ENCODE measurements around the gene FOXK2. TPM values are rescaled to one million over a fixed set of nuclear protein-coding genes. Genes with fewer than 3 reads are reported as not detected.

FOXK2 gene
- total and polyA plus RNA-seq, 2 of the 8 experiments (the other 6 are each of a cell fraction or from before 2014, with no cell fraction given) = 34.7 to 64.9 TPM

DNA sequence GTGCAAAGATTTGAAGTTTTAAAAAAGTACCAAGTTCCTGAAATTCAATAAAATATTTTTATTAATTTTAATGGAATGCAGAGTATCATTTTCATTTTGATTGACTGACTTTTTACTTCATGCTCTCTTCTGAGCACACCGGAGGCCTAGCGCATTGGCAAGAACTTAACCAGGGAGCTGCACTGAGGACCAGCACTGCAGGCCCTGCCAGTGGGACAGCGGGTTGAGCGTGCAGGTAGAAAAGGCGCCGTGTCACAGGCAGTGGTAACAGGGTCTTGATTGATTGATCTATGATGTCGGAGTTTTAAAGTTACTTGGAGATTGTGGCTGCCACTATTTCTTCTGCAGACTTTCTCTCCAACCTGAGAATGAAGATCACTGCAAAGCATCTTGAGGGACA lies 85.0 kb downstream of the FOXK2 start:
- DNase-seq (ENCODE audit: low read depth in 1 of 2, low spot score in 2 of 2) (no peak), FAIRE-seq (no peak)
- H3K4me3 ChIP-seq (ENCODE audit: extremely low read depth in 1 of 4, insufficient read depth in 2 of 4, low read depth in 3 of 4, low read length in 4 of 4) = no peak overlapping the region
- H3K9me3 ChIP-seq (ENCODE audit: insufficient read depth in 2 of 2, low read depth in 1 of 2, low read length in 1 of 2) = peaks cover 0 to 6% of the 10 kb centered on the region in 2 experiments; a peak in 2 of 4 replicates
- no peak overlapping the region for H2BK12ac ChIP-seq (ENCODE audit: low read depth, low read length)
- no peaks in the 10 kb centered on the region for H3K4me1 ChIP-seq (replicated peaks in 1 of 4; ENCODE audit: control insufficient read depth in 3 of 4, insufficient read depth in 4 of 4, low read length in 3 of 4)
- peaks cover 0 to 11% of the 10 kb centered on the region in 2 experiments for H4K20me1 ChIP-seq (replicated peaks in 1 of 2; ENCODE audit: control insufficient read depth in 1 of 2, insufficient read depth in 2 of 2, low read length in 2 of 2)
- H2BK5ac ChIP-seq (ENCODE audit: low read depth, low read length) = no peak overlapping the region
- H3K23me2 ChIP-seq (ENCODE audit: low read depth, low read length) = no peaks in the 10 kb centered on the region
- H2BK15ac ChIP-seq (ENCODE audit: low read length) = no peak overlapping the region
- H2BK120ac ChIP-seq (replicated peaks; ENCODE audit: low read depth, low read length) = no peak overlapping the region
- H3K18ac ChIP-seq (ENCODE audit: extremely low read depth, low read length) = no peak overlapping the region
- no peak overlapping the region for H2AK5ac ChIP-seq (ENCODE audit: low read depth, low read length)
- no peak overlapping the region for H4K91ac ChIP-seq (replicated peaks; ENCODE audit: insufficient read length, low read length)
- H2BK20ac ChIP-seq (ENCODE audit: low read length) = no peak overlapping the region
- no peak overlapping the region for H2AFZ ChIP-seq (ENCODE audit: low read length)
- no peaks in the 10 kb centered on the region for H3K27me3 ChIP-seq (replicated peaks in 1 of 4; ENCODE audit: control insufficient read depth in 3 of 4, extremely low read depth in 1 of 4, insufficient read depth in 3 of 4, low read length in 3 of 4)
- peaks cover 9 to 54% (median 38%) of the 10 kb centered on the region in 4 experiments for H3K36me3 ChIP-seq (ENCODE audit: control insufficient read depth in 2 of 4, insufficient read depth in 4 of 4, low read length in 3 of 4)
- H3K79me1 ChIP-seq (ENCODE audit: low read depth, low read length) = peaks cover 6% of the 10 kb centered on the region
- no peak overlapping the region for H4K5ac ChIP-seq (ENCODE audit: insufficient read length, low read depth, low read length)
- 94% methylated on average over 7 of the region's 7 CpGs; no CpG with 5 or more reads in 1 of the 2 experiments for WGBS, 2 experiments (ENCODE audit: extremely low coverage in 1 of 2, insufficient coverage in 1 of 2, insufficient read length in 1 of 2, insufficient replicate concordance in 2 of 2, low coverage in 1 of 2, low lambda C conversion rate in 2 of 2, missing lambda C conversion rate in 1 of 2)
- no peak overlapping the region for H3K4ac ChIP-seq (replicated peaks; ENCODE audit: insufficient read length, low read depth, low read length)
- H3K27ac ChIP-seq (ENCODE audit: low read depth, low read length) = no peak overlapping the region
- no peak overlapping the region for H3K14ac ChIP-seq (ENCODE audit: insufficient read length)
- no peaks in the 10 kb centered on the region for H3K79me2 ChIP-seq (ENCODE audit: control insufficient read depth in 1 of 2, insufficient read depth in 2 of 2, low read length in 2 of 2)
- no peak overlapping the region for H3K56ac ChIP-seq (replicated peaks; ENCODE audit: insufficient read length, low read depth, low read length)
- H3K23ac ChIP-seq (ENCODE audit: insufficient read length) = no peak overlapping the region
- no peak overlapping the region for H4K8ac ChIP-seq (ENCODE audit: extremely low read depth, insufficient read depth, low read length)
- POLR2A ChIA-PET (ENCODE audit: partially characterized antibody) = interaction anchor here (1.3 to 1.5 kb wide), 2 partner anchors 11 to 43 kb away, joined by 3 to 6 read pairs; no protein-coding TSS in a partner anchor
- H3K4me2 ChIP-seq (ENCODE audit: insufficient read depth in 1 of 2, low read depth in 2 of 2, low read length in 2 of 2) = no peak overlapping the region
- H3K9ac ChIP-seq (replicated peaks in 1 of 4; ENCODE audit: extremely low read depth in 1 of 4, low read depth in 3 of 4, low read length in 3 of 4) = no peak overlapping the region
- CTCF ChIA-PET (ENCODE audit: partially characterized antibody) = interaction anchor here (1.9 kb wide), 1 partner anchor 11 kb away, joined by 15 read pairs; no protein-coding TSS in a partner anchor
- TF ChIP-seq GABPA (IDR thresholded peaks at IDR 0.05; ENCODE audit: borderline replicate concordance, insufficient read depth, low read length) (no peak), SAP30 (IDR thresholded peaks at IDR 0.05; ENCODE audit: insufficient read depth, insufficient replicate concordance, low read length) (no peak), BCL11A (IDR thresholded peaks at IDR 0.05; ENCODE audit: low read depth in 2 of 2, low read length in 2 of 2) (no peak), RBBP5 (IDR thresholded peaks at IDR 0.05; ENCODE audit: borderline replicate concordance, low read depth, low read length) (no peak), E2F6 (IDR thresholded peaks at IDR 0.05) (no peak), SUZ12 (IDR thresholded peaks at IDR 0.05; ENCODE audit: low read length) (no peak), JUN (IDR thresholded peaks at IDR 0.05; ENCODE audit: low read depth, low read length) (no peak), SP4 (IDR thresholded peaks at IDR 0.05; ENCODE audit: low read length) (no peak), RNF2 (IDR thresholded peaks at IDR 0.05; ENCODE audit: borderline replicate concordance, low read depth, low read length, missing control alignments, poor library complexity, severe bottlenecking) (no peak), CHD1 (IDR thresholded peaks at IDR 0.05; ENCODE audit: low read depth, low read length) (no peak), BRCA1 (IDR thresholded peaks at IDR 0.05; ENCODE audit: low read depth, low read length) (no peak), KDM1A (IDR thresholded peaks at IDR 0.05; ENCODE audit: borderline replicate concordance, low read length) (no peak), GTF2F1 (IDR thresholded peaks at IDR 0.05; ENCODE audit: borderline replicate concordance, low read depth, low read length) (no peak)
